ACHN (cell line): ENCODE measurements around the gene CCDC106.

ENCODE experiments used
- DNase-seq: peaks from one replicate; pipeline ENCODE4 v3.0.0-alpha.2; 2015
- in situ Hi-C: cut with HindIII; loops from 2 replicates; pipeline ENCODE4 v1.10.0; 2017; ENCODE audit warnings: low sequenced_read_pairs, low pct_ligation_motif_present, low pct_unique_long_range_greater_than_20kb

Gene CCDC106

GRCh38 chr19:55644191-55644833 lies 3.7 kb upstream of the CCDC106 start:
- in situ Hi-C loops: no loop called here
- DNase-seq: no peak

GRCh38 chr19:55644842-55645511 lies 3.0 kb upstream of the CCDC106 start:
- DNase-seq: no peak
- in situ Hi-C loops: no loop called here

GRCh38 chr19:55645512-55645881 lies 2.5 kb upstream of the CCDC106 start:
- in situ Hi-C loops: no loop called here
- no peak for DNase-seq

- no peak for DNase-seq
- in situ Hi-C loops: no loop called here
These were observed 902 bp upstream of the CCDC106 start for GRCh38 chr19:55646889-55647731.

- in situ Hi-C loops: no loop called here
- DNase-seq: no peak
These were observed 714 bp downstream of the CCDC106 start for GRCh38 chr19:55648585-55649267.

GRCh38 chr19:55649268-55650125 lies 1.5 kb downstream of the CCDC106 start:
- in situ Hi-C loops: no loop called here
- no peak for DNase-seq

- no peak for DNase-seq
- in situ Hi-C loops: no loop called here
These were observed 2.1 kb downstream of the CCDC106 start for GRCh38 chr19:55650126-55650557.

GRCh38 chr19:55650602-55651230 lies 2.7 kb downstream of the CCDC106 start:
- DNase-seq: no peak
- in situ Hi-C loops: no loop called here

- in situ Hi-C loops: no loop called here
- no peak for DNase-seq
These were observed 3.2 kb downstream of the CCDC106 start for GRCh38 chr19:55651236-55651635.

GRCh38 chr19:55652311-55653128 lies 4.5 kb downstream of the CCDC106 start:
- in situ Hi-C loops: no loop called here
- no peak for DNase-seq

GRCh38 chr19:55653651-55654322 lies 5.8 kb downstream of the CCDC106 start:
- in situ Hi-C loops: no loop called here
- peak; percentile 97 for DNase-seq

- DNase-seq: peak; percentile 98
- in situ Hi-C loops: no loop called here
These were observed 6.4 kb downstream of the CCDC106 start for GRCh38 chr19:55654323-55654867.

- in situ Hi-C loops: no loop called here
- DNase-seq: peak; percentile 75
These were observed 7.0 kb downstream of the CCDC106 start, which contains the start of gene U2AF2 for GRCh38 chr19:55654868-55655647. Gene U2AF2, plus strand, starts transcription at chr19:55655035. Its CDS starts 70 bp downstream, at chr19:55655105.

GRCh38 chr19:55655648-55656040 lies 7.6 kb downstream of the CCDC106 start:
- in situ Hi-C loops: no loop called here
- no peak for DNase-seq

- no peak for DNase-seq
- in situ Hi-C loops: no loop called here
These were observed 8.5 kb downstream of the CCDC106 start for GRCh38 chr19:55656552-55656951.
